DOHH2 (cell line): ENCODE results near the gene RPS14.

Experiments
- CTCF ChIP-seq: fragments of 200-600 bp; sonication (generic); IDR thresholded peaks from one replicate; pipeline ENCODE4 v1.5.1; 2014; ENCODE audit warnings: antibody characterized with exemption, mild to moderate bottlenecking, low read depth, low read length; ENCODE audit not compliant: poor library complexity, severe bottlenecking
- EZH2phosphoT487 ChIP-seq: fragments of 200-600 bp; sonication (generic); IDR thresholded peaks from 2 replicates; pipeline ENCODE4 v1.6.1; 2017; ENCODE audit warnings: borderline replicate concordance, mild to moderate bottlenecking, antibody characterized with exemption, low read length, moderate library complexity, mixed read lengths

DNA sequence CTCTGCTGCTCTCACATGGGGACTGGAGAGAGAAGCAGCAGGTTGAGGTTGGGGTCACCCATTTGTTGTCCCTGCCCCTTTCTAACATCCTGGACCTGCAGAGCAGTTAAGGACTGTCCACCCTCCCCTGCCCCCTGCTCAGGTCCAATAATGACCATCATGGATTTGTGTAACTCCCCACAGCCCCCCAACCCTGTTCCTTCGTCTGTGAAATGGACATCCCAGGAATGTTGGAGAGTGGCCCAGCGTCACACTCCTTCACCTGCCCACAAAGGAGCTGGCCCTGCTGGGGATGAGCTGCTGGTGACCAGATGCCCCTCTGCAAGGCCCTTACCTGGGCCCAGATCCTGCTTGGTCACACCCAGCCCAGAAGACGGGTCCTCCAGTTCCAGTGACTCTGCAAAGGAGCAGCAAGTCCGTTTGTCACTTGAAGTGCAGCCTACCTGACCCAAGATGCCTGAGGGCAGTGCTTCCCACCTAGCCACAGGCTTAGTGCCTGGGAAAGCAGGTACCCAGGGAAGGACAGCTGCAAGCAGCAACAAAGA, 47.2 kb downstream of the RPS14 start:
- no peak for TF ChIP-seq CTCF
- TF ChIP-seq EZH2phosphoT487, result no peak
